Inflammatory macrophage treated with lipopolysaccharide for 4 hours (primary cell): ENCODE data around the gene POLR2A.

ENCODE experiments used
- DNase-seq: peaks from one replicate; pipeline ENCODE4 v3.0.0-alpha.2; 2020

POLR2A gene

GRCh38 chr17:7508846-7509245 lies 24.7 kb downstream of the POLR2A start:
- DNase-seq = no peak

- no peak for DNase-seq
Observed at GRCh38 chr17:7509937-7510336, 25.8 kb downstream of the POLR2A start.

GRCh38 chr17:7511108-7511507 lies 26.9 kb downstream of the POLR2A start:
- no peak for DNase-seq

GRCh38 chr17:7512105-7512504 lies 27.9 kb downstream of the POLR2A start:
- DNase-seq = no peak

GRCh38 chr17:7512824-7513540 lies 28.8 kb downstream of the POLR2A start:
- DNase-seq = no peak

GRCh38 chr17:7513850-7514419 lies 29.8 kb downstream of the POLR2A start:
- DNase-seq = peak; percentile 6

GRCh38 chr17:7515911-7516610 lies 31.9 kb downstream of the POLR2A start:
- peak; percentile 84 for DNase-seq

GRCh38 chr17:7523033-7523432 lies 38.9 kb downstream of the POLR2A start:
- peak; percentile 55 for DNase-seq

GRCh38 chr17:7528842-7529241 lies 44.7 kb downstream of the POLR2A start:
- no peak for DNase-seq

- DNase-seq = peak; percentile 39
Observed at GRCh38 chr17:7530023-7530900, 46.1 kb downstream of the POLR2A start.

- no peak for DNase-seq
Observed at GRCh38 chr17:7538050-7538449, 53.9 kb downstream of the POLR2A start.

GRCh38 chr17:7538891-7539545 lies 54.9 kb downstream of the POLR2A start:
- no peak for DNase-seq

- no peak for DNase-seq
Observed at GRCh38 chr17:7541074-7541621, 57.0 kb downstream of the POLR2A start.

GRCh38 chr17:7544911-7545310 lies 60.7 kb downstream of the POLR2A start:
- DNase-seq = no peak

GRCh38 chr17:7548585-7549400 lies 64.6 kb downstream of the POLR2A start, which contains the start of gene TNFSF12:
TSS of gene TNFSF12 (plus strand) at chr17:7549058. CDS start at chr17:7549154, 96 bp downstream.
- peak; percentile 51 for DNase-seq
